ENCODE data around the gene RPL36. TPM values are rescaled to one million over a fixed set of nuclear protein-coding genes. Genes with fewer than 3 reads are reported as not detected.

RPL36 gene
- total RNA-seq (2021; fragmentation: NEBNext Ultra II Directional; extraction: Animal tissue kit (Norgen Biotek cat#: 25700)) = 100 to 1,000 TPM; 712 to 903 (median 850) TPM
- long read RNA-seq, transcript RPL36-201 (4 exons, 707 nt) = major isoform, 609 of 751 reads
- long read RNA-seq, transcript RPL36-202 (3 exons, 556 nt) = minor isoform, 124 of 751 reads
- long read RNA-seq, partial matches to known transcripts = 5 of 751 reads
- long read RNA-seq, other reads (novel, unspliced or antisense) = 13 of 751 reads

DNA sequence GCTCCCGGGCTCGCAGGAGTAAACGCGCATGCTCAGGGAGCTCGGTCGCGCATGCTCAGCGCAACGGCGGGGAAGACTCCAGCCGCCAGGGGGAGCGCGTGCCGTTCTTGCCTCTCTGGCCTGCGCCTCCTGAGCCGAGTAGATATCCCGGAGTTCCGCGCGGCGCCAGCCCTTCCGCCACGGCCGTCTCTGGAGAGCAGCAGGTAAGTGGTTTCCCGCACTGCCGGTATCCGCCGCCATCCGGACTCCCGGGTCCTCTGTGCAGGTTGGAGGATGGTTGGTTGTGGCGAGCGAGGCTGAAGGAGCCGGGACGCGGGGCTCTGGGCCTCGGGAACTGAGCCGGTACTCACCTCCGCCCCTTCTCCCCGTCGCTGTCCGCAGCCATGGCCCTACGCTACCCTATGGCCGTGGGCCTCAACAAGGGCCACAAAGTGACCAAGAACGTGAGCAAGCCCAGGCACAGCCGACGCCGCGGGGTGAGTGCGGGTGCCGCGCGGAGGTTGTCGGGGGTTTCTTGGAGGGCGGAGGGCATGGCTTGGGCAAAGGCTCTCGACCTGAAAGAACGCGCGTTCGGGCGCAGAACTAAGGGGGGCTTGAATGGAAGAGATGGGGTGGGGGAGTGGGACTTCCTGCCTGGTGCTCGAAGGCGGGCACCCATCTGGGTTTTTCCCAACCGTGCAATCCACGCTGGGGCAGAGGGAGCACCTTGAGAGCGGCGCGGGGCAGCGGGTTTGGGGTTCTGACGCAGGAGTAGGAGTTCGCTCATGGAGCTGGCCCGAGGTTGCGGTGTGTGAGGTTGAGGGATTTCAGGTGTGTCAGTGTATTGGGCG, at the start of gene RPL36:
Gene RPL36 (plus strand): TSS at position 171 of the 830 bp plus-strand sequence. CDS start 213 bp downstream, at position 384.
- H3K27ac Mint-ChIP-seq = peak within 1 kb of the TSS; percentile 95
- TF ChIP-seq, protein P1, sequence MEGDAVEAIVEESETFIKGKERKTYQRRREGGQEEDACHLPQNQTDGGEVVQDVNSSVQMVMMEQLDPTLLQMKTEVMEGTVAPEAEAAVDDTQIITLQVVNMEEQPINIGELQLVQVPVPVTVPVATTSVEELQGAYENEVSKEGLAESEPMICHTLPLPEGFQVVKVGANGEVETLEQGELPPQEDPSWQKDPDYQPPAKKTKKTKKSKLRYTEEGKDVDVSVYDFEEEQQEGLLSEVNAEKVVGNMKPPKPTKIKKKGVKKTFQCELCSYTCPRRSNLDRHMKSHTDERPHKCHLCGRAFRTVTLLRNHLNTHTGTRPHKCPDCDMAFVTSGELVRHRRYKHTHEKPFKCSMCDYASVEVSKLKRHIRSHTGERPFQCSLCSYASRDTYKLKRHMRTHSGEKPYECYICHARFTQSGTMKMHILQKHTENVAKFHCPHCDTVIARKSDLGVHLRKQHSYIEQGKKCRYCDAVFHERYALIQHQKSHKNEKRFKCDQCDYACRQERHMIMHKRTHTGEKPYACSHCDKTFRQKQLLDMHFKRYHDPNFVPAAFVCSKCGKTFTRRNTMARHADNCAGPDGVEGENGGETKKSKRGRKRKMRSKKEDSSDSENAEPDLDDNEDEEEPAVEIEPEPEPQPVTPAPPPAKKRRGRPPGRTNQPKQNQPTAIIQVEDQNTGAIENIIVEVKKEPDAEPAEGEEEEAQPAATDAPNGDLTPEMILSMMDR (IDR thresholded peaks at IDR 0.05) = peak; percentile 96
- H3K4me3 Mint-ChIP-seq = peak within 1 kb of the TSS; percentile 99
- peaks cover 26% of the 10 kb centered on the region for H3K36me3 Mint-ChIP-seq (ENCODE audit: low read depth)
- DNase-seq = peak; percentile 94
- peaks cover 13% of the 10 kb centered on the region for H3K27me3 Mint-ChIP-seq (ENCODE audit: insufficient read depth)
- peaks cover 20% of the 10 kb centered on the region for H3K4me1 Mint-ChIP-seq (ENCODE audit: low read depth)
- no peaks in the 10 kb centered on the region for H3K9me3 Mint-ChIP-seq

DNA sequence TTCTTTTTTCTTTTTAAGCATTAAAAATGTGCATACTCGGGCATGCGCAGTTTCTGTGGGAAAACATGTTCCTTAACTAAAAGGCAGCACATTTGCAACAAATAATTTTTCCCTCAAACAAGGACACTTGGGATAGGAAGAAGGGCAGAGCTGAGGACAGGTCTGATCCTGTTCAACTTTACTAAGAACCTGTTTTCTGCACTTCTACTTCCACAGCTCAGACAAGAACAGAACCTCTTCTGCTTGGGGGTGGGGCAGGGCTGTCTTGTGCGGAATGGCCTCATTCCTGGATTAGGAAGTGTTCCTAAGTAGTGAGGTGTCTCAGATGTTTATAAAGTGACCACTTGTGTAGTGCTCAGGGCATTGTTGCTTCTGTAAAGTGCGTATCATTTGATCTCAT, 48.9 kb upstream of the RPL36 start:
- Mint-ChIP-seq H3K4me1 (ENCODE audit: low read depth) (peaks cover 41% of the 10 kb centered on the region), H3K27ac (no peak overlapping the region), H3K36me3 (ENCODE audit: low read depth) (peaks cover 29% of the 10 kb centered on the region), H3K9me3 (no peaks in the 10 kb centered on the region), H3K4me3 (no peak overlapping the region), H3K27me3 (ENCODE audit: insufficient read depth) (no peaks in the 10 kb centered on the region; the same call in 1 of the 2 replicates)
- TF ChIP-seq, protein P1 (IDR thresholded peaks at IDR 0.05) = no peak
- DNase-seq = no peak

DNA sequence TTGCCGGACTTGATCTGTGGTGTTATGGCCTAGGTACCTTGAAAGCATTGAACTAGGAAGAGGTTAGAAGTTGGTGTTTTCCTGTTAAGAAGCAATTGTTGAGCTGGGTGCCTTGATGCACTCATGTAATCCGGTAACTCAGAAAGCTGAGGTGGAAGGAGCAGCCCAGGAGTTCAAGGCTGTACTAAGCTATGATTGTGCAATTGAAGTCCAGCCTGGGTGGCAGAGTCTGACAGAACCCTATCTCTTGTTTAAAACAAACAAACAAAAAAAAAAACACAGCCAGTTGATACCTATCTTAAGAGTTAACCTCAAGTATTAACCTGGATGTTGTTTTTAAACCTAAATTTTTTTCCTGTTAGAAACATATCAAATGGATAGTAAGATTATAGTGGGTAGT, 47.9 kb upstream of the RPL36 start:
- no peak overlapping the region for H3K4me3 Mint-ChIP-seq

DNA sequence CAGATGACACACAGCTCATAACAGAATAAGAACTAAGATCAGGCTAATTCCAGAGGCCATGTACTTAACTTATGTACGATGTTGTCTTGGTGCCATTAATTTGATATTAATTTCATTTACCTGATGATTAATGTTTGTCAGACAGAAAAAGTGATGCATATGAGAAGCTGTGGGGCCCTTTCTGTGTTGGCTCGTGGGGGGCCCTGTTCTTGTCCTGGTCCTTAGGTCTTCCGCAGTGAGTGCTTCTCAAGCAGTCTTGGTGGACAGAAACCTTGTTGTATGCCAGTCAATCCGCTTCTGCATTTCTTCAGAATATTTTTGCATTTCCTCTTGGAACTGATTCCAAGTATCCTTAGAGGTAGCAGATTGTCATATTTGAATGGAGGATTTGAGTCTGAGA, 47.0 kb upstream of the RPL36 start:
- Mint-ChIP-seq H3K4me3 (no peak overlapping the region), H3K27me3 (ENCODE audit: insufficient read depth) (no peaks in the 10 kb centered on the region; the same call in 1 of the 2 replicates), H3K4me1 (ENCODE audit: low read depth) (peaks cover 33% of the 10 kb centered on the region), H3K36me3 (ENCODE audit: low read depth) (peaks cover 38% of the 10 kb centered on the region), H3K27ac (no peak overlapping the region), H3K9me3 (no peaks in the 10 kb centered on the region)
- DNase-seq = no peak
- TF ChIP-seq, protein P1 (IDR thresholded peaks at IDR 0.05) = no peak

More for the DNA sequence above, 47.9 kb upstream of the RPL36 start:
- peaks cover 41% of the 10 kb centered on the region for H3K4me1 Mint-ChIP-seq (ENCODE audit: low read depth)
- no peaks in the 10 kb centered on the region; the same call in 1 of the 2 replicates for H3K27me3 Mint-ChIP-seq (ENCODE audit: insufficient read depth)
- H3K27ac Mint-ChIP-seq = no peak overlapping the region
- no peak for DNase-seq
- no peaks in the 10 kb centered on the region for H3K9me3 Mint-ChIP-seq
- TF ChIP-seq, protein P1 (IDR thresholded peaks at IDR 0.05) = no peak
- H3K36me3 Mint-ChIP-seq (ENCODE audit: low read depth) = peaks cover 34% of the 10 kb centered on the region

DNA sequence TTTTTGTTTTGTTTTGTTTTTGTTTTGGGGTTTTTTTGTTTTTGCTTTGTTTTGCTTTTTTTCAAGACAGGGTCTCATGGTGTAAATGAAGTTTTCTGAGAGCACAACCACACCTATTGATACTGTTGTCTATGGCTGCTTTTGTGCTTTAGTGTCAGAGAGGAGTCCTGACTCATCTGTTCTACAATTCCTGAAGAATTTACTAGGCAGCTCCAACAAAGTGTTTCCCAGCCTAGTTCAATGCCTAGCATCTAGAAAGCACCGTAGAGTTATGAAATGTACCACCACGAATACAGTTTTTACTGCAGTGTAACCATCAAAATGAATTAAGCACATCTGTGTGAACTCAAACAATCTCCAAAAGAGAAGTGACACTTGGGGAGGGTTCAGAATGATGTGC, 46.1 kb upstream of the RPL36 start:
- DNase-seq = peak; percentile 27
- Mint-ChIP-seq H3K4me3 (peak overlapping the region; percentile 29; the same call in 1 of the 2 replicates), H3K27ac (peak overlapping the region; percentile 86), H3K4me1 (ENCODE audit: low read depth) (peaks cover 31% of the 10 kb centered on the region), H3K9me3 (no peaks in the 10 kb centered on the region), H3K36me3 (ENCODE audit: low read depth) (peaks cover 43% of the 10 kb centered on the region), H3K27me3 (ENCODE audit: insufficient read depth) (no peaks in the 10 kb centered on the region)
- TF ChIP-seq, protein P1 (IDR thresholded peaks at IDR 0.05) = no peak

All from HFFc6 (cell line).